Measurements from ENCODE around the gene C1orf35. TPM values are rescaled to one million over a fixed set of nuclear protein-coding genes. Genes with fewer than 3 reads are reported as not detected.

Gene C1orf35
- polyA plus RNA-seq, 3 donors, result 13.4 to 23.6 (median 23.2) TPM

DNA sequence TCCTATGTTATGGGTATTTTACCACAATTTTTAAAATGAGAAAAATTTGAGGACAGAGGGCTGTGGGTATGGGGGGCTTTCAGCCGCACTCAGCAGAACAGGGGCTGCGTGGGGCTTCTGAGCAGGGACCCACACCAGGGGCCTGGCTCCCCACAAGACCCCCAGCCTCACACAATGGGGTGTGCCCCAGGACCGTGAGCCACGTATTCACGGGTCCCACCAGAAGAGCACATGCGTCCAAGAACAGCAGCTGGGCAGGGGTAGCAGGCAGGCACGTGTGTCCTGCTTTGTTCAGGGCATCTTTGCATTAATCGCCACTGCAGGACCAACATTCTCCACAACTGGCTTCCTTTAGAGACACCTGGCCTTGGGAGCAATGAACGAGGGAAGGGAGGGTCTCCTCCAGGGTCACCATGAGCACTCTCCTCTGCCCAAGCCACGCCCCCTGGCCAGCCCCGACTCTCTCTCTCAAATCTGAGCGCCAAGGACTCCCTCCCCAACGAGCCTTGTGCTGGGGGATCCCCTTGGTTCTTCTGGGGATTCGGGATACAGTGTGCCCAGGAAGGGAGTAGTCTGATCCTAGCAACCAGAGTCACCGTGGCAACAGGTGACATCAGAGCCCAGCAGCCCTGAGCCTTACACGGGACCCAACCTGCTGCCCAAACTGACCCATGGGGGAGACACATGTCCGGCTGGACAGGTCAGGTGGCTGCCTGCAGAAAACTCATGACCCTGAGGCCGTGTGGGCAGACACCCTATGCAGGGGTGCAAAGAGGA, 28.0 kb downstream of the C1orf35 start:
- no peak for DNase-seq (ENCODE audit: extremely low read depth in 1 of 11, low read depth in 9 of 11, low spot score in 4 of 11)

DNA sequence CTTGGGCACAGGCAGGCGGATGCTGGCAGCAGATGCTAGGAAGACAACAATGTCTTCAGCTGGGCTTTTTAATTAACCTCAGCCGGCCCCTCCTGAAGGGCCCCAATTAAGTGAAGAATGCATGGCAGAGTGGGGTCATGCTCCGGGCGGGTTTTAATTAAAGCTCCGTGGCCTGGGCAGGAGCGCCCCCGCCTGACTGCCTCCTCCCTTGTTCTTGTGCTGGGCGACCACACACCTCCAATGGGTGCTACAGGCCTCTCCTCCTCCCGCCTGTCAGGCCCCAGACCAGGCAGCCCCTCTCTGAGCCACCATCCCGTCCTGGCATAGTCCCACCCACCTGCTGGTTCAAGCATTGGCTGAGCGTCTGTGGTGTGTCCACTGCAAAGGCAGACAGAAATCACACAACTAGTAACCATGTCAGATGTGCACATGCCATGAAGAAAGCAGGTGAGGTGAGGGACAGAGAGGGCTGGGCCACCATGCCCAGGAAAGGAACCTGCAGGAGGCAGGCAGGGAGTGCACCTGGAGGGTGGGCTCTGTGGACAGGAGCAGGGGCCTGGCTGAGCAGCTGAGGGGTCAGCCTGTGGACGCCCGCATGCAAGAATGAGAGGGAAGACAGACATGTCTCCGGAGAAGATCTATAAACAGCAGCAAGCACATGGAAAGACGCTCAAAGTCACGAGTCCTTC, 29.1 kb downstream of the C1orf35 start:
- DNase-seq (ENCODE audit: extremely low read depth in 1 of 11, low read depth in 9 of 11, low spot score in 4 of 11), result peak in 2 of 11 donors; percentile 32 to 57

DNA sequence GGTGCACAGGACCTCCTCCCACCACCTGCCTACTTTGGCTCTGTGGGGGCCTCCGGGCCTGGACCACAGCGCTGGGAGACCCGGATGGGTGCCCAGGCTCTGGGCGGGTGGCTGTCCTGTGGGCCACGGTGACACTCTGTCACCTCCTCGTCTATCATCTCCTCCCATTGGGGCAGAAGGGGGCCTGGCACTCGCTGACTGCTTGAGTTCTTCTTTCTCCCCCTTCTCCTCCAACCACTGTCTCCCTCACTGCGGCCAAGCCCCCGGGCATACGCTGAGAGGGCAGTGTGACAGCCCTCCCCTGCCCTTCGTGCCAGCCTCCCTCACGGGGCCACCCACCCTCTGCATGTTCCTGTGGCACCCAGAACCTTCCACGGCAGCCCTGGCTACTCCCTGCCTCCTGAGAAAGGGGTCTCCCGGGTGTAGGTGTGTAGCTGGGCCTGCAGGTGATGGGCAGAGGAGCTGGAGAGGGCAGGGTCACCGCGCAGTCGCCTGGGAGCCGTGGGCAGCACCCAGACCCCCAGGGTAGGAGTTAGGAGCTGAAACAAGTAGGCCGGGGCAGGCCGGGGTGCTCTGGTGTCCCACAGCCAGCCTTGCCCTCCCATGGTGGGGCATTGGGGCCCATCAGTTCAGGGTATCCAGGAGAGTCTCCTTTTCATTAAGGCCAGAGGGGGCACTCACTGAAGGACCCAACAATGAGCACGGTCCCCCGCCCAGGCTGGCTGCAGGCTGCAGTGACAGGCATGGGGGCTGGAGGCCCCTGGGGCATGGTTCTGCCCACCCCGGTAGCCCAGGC, 29.9 kb downstream of the C1orf35 start:
- DNase-seq (ENCODE audit: extremely low read depth in 1 of 11, low read depth in 9 of 11, low spot score in 4 of 11), result no peak

DNA sequence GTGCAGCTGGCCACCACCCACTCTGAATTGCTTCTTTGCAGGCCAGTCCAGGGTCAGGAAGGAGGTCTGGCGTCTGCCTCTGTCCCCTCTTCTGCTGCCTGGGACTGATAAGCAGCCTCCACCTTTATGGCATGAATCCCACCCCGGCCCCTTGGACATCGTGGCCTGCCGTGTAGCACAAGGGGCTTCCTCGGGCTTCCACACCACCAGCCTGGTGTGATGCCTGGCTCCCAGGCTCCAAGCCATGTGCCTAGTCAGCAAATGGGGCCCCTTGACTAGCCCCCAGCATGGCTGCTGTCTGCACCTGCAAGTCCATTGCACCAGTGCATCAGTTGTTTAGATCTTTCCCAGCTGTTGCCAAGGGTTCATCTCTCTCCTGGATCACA, 30.5 kb downstream of the C1orf35 start:
- DNase-seq (ENCODE audit: extremely low read depth in 1 of 11, low read depth in 9 of 11, low spot score in 4 of 11), result no peak

DNA sequence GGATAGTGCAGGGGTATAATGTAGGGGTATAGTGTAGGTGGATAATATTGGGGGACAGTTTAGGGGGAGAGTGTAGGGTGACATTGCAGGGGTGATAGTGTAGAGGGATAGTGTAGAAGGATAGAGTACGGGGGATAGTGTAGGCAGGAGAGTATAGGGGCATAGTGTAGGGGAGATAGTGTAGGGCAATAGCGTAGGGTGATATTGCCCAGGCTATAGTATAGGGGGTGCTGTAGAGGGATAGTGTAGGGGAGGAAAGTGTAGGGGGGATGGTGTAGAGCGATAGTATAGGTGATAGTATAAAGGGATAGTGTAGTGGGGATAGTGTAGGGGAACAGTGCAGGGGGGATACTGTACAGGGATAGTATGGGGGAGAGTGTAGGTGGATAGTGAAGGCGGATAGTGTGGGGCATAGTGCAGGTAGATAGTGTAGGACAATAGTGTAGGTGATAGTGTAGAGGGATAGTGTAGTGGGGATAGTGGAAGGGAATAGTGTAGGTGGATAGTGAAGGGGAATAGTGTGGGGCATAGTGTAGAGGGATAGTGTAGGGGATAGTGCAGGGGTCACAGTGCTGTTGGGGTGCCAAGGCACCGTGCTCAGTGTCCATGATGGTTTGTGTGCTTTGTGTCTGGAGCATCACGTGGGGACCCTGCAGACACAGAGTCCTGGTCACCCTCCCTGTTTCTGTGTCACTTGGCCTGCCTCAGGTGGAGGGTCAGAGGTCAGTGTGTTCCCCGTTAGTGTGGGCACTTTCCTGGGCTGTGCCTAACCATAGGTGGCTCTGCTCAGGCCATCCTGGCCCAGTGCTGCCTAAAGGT, 31.1 kb downstream of the C1orf35 start:
- no peak for DNase-seq (ENCODE audit: extremely low read depth in 1 of 11, low read depth in 9 of 11, low spot score in 4 of 11)

DNA sequence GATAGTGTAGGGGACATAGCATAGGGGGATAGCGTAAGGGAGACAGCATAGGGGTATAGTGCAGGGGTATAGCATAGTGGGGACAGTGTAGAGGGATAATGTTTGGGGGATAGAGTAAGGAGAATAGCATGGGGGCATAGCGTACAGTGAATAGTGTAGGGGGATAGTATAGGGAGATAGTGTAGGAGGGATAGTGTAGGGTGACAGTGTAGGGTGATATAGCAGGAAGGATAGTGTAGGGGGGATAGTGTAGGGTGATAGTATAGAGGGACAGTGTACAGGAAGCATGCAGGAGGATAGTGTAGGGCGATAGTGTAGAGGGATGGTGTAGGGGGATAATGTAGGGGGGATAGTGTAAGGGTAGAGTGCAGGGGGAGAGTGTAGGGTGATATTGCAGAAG, 32.3 kb downstream of the C1orf35 start:
- DNase-seq (ENCODE audit: extremely low read depth in 1 of 11, low read depth in 9 of 11, low spot score in 4 of 11), result no peak

DNA sequence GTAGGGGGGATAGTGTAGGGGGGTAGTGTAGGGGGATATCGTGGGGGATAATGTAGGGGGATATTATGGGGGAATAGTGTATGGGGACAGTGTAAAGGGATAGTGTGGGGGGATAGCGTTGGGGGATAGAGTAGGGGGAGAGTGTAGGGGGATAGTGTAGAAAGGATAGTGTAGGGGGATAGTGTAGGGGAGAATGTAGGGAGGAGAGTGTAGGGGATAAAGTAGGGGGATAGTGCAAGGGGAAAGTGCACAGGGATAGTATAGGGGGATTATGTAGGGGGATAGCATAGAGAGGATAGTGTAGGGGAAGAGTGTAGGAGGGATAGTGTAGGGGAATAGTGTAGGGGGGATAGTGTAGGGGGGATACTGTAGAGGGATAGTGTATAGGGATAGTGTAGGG, 33.0 kb downstream of the C1orf35 start:
- DNase-seq (ENCODE audit: extremely low read depth in 1 of 11, low read depth in 9 of 11, low spot score in 4 of 11), result no peak

DNA sequence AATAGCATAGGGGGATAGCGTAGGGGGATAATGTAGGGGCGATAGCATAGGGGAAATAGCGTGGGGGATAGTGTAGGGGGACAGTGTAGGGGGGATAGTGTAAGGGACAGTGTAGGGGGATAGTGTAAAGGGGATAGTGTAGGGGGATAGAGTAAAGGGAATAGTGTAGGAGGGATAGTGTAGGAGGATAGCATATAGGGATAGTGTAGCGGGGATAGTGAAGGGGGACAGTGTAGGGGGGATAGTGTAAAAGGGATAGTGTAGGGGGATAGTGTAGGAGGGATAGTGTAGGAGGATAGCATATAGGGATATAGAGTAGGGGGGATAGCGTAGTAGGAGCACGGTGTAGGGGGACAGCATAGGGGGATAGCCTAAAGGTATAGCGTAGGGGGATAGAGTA, 34.8 kb downstream of the C1orf35 start:
- DNase-seq (ENCODE audit: extremely low read depth in 1 of 11, low read depth in 9 of 11, low spot score in 4 of 11), result no peak

DNA sequence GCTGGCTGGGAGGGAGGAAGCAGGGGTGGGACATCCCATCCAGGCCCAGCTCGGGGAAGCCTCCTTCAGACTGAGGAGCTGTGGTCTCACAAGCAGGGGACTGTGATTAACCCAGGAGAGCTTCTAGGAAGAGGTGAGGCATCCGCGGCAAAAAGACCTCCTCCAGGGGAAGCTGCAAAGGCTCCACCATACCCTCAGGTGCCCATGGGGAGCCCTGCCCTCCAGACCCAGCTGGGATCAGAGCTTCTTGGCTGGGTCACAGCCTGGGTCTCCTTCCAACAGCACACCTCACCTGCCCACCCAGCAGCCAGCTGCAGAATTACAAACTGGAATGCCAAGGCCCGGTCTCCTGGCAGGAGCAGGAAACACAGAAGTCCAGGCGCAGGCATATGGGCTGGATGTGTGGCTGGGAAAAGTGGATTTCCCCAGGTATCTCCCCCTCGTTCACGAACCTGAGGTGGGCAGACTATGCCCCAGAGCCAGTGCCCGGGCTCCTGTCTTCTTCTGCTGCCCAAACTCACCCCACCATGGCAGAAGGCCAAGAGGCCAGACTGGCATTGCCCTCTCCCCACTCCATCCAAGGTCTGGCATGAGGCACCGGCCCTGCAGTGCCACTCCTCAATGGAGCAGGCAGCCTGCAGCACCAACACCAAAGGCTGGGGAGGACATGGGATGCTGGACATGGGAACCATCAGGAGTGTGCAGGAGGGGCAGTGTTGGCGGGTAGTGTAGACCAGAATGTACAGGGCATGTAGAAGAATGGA, 36.1 kb downstream of the C1orf35 start:
- no peak for DNase-seq (ENCODE audit: extremely low read depth in 1 of 11, low read depth in 9 of 11, low spot score in 4 of 11)

DNA sequence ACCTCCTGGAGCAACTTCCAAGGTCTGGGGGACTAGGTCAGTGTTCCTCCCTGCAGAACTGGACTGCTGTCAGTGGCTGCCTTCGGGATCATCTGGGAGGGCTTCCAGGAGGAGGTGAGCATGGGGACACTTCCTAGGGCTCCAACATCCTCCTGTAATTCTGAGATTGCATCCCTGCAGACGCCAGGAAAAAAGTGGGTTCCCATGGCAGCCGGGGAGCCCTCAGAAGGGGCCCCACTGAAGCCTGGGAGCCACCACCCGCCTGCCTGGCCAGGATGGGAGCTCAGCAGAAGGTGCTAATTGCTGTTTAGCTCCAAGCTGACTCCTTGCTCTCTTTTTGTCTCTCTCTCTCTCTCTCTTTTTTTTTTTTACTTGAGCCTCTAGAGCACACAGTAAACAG, 36.7 kb downstream of the C1orf35 start:
- DNase-seq (ENCODE audit: extremely low read depth in 1 of 11, low read depth in 9 of 11, low spot score in 4 of 11), result no peak

DNA sequence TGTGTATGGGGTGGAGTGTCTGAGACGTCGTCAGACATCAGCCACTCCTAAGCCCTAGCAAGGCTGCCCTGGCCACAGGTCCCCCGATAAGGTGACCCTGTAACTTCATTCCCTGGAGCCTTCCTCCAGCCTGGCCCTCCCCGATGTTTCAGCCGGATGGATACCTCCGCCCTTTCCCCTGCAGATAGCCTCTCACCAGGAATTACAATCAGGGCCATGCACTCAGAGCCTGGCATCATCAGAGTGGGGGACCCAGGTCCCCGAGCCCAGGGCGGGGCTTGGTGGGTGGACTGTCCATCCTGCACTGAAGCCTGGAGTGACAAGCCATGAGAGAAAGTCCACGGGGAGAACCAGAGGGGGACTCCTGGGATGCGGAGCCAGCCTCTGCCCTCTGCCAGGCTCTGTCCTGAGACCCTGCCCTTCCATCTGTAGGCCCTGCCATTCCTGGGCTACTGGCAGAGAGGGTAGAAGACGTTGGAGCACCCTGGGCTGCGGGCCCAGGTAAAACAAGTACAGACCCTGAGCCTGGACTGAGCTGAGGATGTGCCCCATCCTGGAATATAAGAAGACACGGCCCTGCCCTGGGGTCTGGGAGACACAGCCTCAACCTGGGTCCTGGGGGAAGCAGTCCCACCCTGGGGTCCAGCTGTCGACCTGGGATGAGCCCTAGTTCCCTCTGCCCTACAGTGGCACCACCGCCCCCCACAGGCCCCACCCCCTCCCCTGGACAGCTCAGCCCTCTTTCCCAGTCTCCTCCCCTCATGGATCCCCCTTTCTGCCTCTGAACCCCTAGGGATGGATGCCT, 37.4 kb downstream of the C1orf35 start:
- DNase-seq (ENCODE audit: extremely low read depth in 1 of 11, low read depth in 9 of 11, low spot score in 4 of 11), result no peak

DNA sequence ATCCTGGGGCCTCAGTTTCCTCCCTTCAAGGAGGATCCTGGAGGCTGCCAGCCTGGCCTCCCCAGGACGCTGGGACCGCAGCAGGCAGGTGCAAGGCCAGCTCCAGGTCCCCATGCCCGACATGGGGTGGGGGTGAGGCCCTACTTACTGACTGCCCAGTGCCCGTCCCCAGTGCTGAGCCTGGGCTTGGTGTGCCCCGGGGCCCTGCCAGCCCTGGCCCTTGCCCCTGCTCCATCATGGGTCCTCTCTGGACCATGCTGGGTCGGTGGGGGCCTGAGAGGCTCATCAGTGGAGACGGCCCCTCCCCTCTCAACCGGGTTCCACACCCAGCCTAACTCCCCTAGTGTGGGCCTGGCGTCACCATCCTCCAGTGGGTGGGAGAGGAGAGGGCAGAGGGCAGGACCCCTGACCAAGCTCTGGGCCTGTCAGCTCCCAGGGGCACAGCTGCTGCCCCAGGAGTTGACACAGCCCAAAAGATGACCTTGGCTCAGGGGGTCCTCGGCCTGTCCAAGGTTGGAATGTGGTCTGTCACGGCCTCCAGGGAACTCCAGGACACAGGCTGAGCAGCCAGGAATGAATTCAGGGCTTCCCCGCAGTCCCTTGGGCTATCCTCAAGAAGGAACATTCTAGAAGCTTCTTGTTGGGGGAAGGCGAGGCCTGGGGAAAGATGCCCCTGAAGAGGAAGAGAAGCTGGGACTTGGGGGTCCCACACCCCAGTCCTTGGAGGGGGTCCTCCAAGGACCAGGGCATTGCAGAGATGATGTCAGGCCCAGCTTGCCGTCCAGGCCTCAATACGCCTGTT, 38.2 kb downstream of the C1orf35 start:
- no peak for DNase-seq (ENCODE audit: extremely low read depth in 1 of 11, low read depth in 9 of 11, low spot score in 4 of 11)

DNA sequence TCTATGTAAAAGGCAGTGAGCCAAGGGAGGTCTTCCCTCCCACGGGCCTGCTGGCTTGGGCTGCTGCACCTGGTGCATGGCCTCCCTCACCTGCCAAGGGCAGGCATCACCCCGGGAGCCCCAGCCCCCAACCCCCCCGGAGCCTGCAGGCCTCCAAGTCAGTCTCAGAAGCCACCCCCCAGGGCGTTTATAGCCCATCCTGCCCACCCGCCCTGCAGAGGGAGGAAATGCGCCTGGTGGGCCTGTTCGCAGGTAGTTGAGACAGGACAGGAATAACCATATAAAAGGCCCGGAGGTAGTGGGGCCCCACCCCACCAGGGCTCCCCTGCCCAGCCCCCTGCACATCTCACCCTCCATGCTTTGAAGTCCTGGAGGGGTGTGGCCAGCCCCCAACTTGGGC, 38.8 kb downstream of the C1orf35 start:
- DNase-seq (ENCODE audit: extremely low read depth in 1 of 11, low read depth in 9 of 11, low spot score in 4 of 11), result no peak

DNA sequence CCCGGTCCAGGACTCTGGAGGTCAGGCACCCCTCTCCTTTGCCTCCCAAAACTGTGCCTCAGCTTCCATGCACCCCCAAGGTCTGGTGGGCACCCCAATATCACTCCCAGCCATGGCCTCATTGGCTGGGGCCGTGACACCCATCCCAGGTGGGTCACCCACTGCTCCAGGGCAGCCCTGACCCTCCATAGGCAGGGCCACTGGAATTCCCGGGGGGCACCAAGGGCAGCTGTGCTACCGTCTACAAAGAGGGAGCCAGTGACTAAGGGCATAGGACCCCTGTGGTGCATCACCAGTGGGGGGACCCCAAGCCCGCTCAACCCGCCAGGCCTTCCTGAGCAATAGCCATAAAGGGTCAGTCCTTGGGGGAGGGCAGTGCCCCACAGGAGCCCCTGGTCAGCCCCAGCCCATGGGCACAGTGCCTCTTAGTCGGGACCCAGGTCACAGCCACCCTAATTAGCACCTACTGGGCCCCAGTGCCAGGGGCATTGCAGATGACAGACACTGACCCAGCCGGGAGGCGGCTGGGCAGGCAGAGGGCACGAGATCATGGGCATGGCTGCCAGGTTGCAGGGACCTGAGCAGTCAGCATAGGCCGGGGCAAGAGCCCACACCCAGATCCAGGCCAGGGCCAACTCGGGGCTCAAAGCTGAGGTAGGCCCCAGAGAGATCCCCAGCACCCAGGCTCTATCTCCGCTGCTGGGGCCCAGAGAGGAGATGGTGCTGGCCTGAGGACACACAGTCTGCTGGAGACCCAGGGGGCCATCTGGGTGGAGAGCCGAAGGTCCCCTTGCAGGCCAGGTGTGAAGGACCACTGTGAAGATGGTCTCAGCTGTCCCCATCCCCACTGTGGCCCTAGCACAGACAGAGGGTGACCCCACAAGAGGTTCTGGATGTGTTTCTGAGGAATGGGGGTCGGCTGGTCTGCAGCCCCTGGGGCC, 39.6 kb downstream of the C1orf35 start:
- DNase-seq (ENCODE audit: extremely low read depth in 1 of 11, low read depth in 9 of 11, low spot score in 4 of 11), result no peak

DNA sequence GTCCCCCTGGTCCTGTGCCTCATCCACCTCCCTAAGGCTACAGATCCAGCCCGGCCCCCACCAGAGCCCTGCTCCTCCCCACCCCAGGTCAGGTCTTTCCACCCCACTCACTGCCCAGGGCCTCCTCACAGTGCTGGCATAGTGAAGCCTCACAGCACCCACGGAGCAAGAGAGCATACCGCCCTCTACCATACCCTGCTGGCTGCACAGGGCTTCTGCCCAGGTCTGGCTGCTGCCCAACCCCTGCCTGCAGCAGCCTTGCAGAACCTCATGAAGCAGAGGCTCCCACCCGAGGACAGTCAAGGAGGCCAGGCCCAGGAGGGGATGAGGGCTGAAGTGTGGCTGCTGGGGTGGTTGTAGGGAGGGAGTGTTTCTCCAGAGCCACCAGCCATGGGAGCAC, 40.3 kb downstream of the C1orf35 start:
- no peak for DNase-seq (ENCODE audit: extremely low read depth in 1 of 11, low read depth in 9 of 11, low spot score in 4 of 11)

Data from renal cortex interstitium (tissue), 11 donors.